A549 (cell line): Measurements from ENCODE around the gene TOX2.

Source experiments
- CEBPB ChIP-seq, 2 experiments: fragments of >200 bp in 1 of 2; sonication (Bioruptor Twin) in 1 of 2; formaldehyde crosslinking in 1 of 2; IDR thresholded peaks; 2 replicates each; pipeline ENCODE4 v1.6.1; 2012 to 2016
- CHD2 ChIP-seq: fragments of 150-350 bp; IDR thresholded peaks from 2 replicates; pipeline ENCODE4 v1.6.1; 2014; ENCODE audit warnings: low read length; ENCODE audit not compliant: partially characterized antibody
- CTCF ChIP-seq: fragments of >200 bp; sonication (Bioruptor Twin); formaldehyde crosslinking; IDR thresholded peaks from 3 replicates; pipeline ENCODE4 v1.5.1; 2016
- KDM5A ChIP-seq: fragments of 200-600 bp; sonication (generic); IDR thresholded peaks from 2 replicates; pipeline ENCODE4 v1.6.1; 2016; ENCODE audit warnings: antibody characterized with exemption, mild to moderate bottlenecking
- POLR2A ChIP-seq: IDR thresholded peaks from 2 replicates; pipeline ENCODE4 v1.6.1; 2012; ENCODE audit warnings: mild to moderate bottlenecking, low read length
- REST ChIP-seq: fragments of 200-600 bp; sonication (generic); IDR thresholded peaks from 2 replicates; pipeline ENCODE4 v1.6.1; 2016; ENCODE audit warnings: antibody characterized with exemption, mild to moderate bottlenecking, moderate library complexity
- RFX5 ChIP-seq: fragments of 450-650 bp; IDR thresholded peaks from 2 replicates; pipeline ENCODE4 v1.7.1; 2014; ENCODE audit warnings: antibody characterized with exemption, mild to moderate bottlenecking, moderate library complexity
- SREBF2 ChIP-seq: fragments of 450-650 bp; IDR thresholded peaks from 2 replicates; pipeline ENCODE4 v1.6.1; 2014; ENCODE audit warnings: mild to moderate bottlenecking, moderate library complexity
- TF ChIP-seq, protein P1 (sequence below): fragments of 250-450 bp; sonication (Bioruptor Pico); IDR thresholded peaks from 2 replicates; pipeline ENCODE4 v1.5.0; 2021; ENCODE audit warnings: mild to moderate bottlenecking, moderate library complexity, borderline replicate concordance
- TF ChIP-seq, protein P2 (sequence below): fragments of >200 bp; sonication (Bioruptor Twin); formaldehyde crosslinking; IDR thresholded peaks from 3 replicates; pipeline ENCODE4 v1.6.1; 2016
- TF ChIP-seq, protein P3 (sequence below): IDR thresholded peaks from 2 replicates; pipeline ENCODE4 v1.6.1; 2012
- TF ChIP-seq, protein P4 (sequence below): fragments of 450-650 bp; IDR thresholded peaks from 2 replicates; pipeline ENCODE4 v1.6.1; 2014; ENCODE audit warnings: antibody characterized with exemption

GRCh38 chr20:44054118-44054517 lies 139.5 kb downstream of the TOX2 start:
- TF ChIP-seq CEBPB (IDR thresholded peaks at IDR 0.05) (no peak), CTCF (no peak), REST (no peak), SREBF2 (no peak), KDM5A (no peak), CHD2 (no peak), POLR2A (no peak), RFX5 (no peak)
- TF ChIP-seq, protein P1, sequence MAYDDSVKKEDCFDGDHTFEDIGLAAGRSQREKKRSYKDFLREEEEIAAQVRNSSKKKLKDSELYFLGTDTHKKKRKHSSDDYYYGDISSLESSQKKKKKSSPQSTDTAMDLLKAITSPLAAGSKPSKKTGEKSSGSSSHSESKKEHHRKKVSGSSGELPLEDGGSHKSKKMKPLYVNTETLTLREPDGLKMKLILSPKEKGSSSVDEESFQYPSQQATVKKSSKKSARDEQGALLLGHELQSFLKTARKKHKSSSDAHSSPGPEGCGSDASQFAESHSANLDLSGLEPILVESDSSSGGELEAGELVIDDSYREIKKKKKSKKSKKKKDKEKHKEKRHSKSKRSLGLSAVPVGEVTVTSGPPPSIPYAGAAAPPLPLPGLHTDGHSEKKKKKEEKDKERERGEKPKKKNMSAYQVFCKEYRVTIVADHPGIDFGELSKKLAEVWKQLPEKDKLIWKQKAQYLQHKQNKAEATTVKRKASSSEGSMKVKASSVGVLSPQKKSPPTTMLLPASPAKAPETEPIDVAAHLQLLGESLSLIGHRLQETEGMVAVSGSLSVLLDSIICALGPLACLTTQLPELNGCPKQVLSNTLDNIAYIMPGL: no peak
- TF ChIP-seq, protein P2, sequence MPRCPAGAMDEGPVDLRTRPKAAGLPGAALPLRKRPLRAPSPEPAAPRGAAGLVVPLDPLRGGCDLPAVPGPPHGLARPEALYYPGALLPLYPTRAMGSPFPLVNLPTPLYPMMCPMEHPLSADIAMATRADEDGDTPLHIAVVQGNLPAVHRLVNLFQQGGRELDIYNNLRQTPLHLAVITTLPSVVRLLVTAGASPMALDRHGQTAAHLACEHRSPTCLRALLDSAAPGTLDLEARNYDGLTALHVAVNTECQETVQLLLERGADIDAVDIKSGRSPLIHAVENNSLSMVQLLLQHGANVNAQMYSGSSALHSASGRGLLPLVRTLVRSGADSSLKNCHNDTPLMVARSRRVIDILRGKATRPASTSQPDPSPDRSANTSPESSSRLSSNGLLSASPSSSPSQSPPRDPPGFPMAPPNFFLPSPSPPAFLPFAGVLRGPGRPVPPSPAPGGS: no peak
- TF ChIP-seq, protein P3, sequence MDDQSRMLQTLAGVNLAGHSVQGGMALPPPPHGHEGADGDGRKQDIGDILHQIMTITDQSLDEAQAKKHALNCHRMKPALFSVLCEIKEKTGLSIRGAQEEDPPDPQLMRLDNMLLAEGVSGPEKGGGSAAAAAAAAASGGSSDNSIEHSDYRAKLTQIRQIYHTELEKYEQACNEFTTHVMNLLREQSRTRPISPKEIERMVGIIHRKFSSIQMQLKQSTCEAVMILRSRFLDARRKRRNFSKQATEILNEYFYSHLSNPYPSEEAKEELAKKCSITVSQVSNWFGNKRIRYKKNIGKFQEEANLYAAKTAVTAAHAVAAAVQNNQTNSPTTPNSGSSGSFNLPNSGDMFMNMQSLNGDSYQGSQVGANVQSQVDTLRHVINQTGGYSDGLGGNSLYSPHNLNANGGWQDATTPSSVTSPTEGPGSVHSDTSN: no peak
- TF ChIP-seq, protein P4, sequence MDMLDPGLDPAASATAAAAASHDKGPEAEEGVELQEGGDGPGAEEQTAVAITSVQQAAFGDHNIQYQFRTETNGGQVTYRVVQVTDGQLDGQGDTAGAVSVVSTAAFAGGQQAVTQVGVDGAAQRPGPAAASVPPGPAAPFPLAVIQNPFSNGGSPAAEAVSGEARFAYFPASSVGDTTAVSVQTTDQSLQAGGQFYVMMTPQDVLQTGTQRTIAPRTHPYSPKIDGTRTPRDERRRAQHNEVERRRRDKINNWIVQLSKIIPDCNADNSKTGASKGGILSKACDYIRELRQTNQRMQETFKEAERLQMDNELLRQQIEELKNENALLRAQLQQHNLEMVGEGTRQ: no peak
